AG04450 (cell line): ENCODE measurements around the gene SLC35E2B. TPM values are rescaled to one million over a fixed set of nuclear protein-coding genes. Genes with fewer than 3 reads are reported as not detected.

Source experiments
- CTCF ChIA-PET: fragments of 300-600, 350-600 bp; formaldehyde crosslinking; extraction: SDS; loops from one replicate; lab custom pipeline; 2022; ENCODE audit warnings: antibody characterized with exemption, inconsistent platforms; lab: Charles Lee
- POLR2A ChIA-PET: fragments of 350-600 bp; formaldehyde crosslinking; extraction: SDS; loops from one replicate; lab custom pipeline; 2021; ENCODE audit warnings: antibody characterized with exemption, inconsistent platforms; lab: Yijun Ruan, JAX
- DNase-seq: peaks from one replicate; pipeline ENCODE4 v3.0.0-alpha.2; 2011; ENCODE audit warnings: low read depth, low spot score
- H3K27ac ChIP-seq: one replicate; pipeline ENCODE4 v1.5.1; 2012; ENCODE audit warnings: low read depth, low read length, control low read depth
- H3K27me3 ChIP-seq: one replicate; pipeline ENCODE4 v1.6.0; 2012; ENCODE audit warnings: low read length; ENCODE audit not compliant: control insufficient read depth, insufficient read depth
- H3K4me3 ChIP-seq: 2 replicates; pipeline ENCODE4 v1.5.1; 2011; ENCODE audit warnings: mild to moderate bottlenecking, low read depth, low read length, control low read depth
- H3K9me3 ChIP-seq: 2 replicates; pipeline ENCODE4 v1.5.1; 2012; ENCODE audit warnings: low read length; ENCODE audit not compliant: control insufficient read depth, insufficient read depth
- CTCF ChIP-seq: IDR thresholded peaks from 2 replicates; pipeline ENCODE4 v1.5.1; 2011; ENCODE audit warnings: low read depth, low read length, control low read depth, inconsistent platforms
- polyA plus RNA-seq: library from polyadenylated mRNA; depleted of rRNA; stranded (reverse); fragments of >200 nt; gene quantifications from 2 replicates; pipeline ENCODE4 v1.2.3, GENCODE V29; 2011

SLC35E2B gene
- polyA plus RNA-seq, 1 experiment, result 30.5 TPM

GRCh38 chr1:1621173-1622009 is 71.2 kb downstream of the SLC35E2B start:
- no peak overlapping the region for H3K27ac ChIP-seq
- no peak for DNase-seq
- no peaks in the 10 kb centered on the region for H3K27me3 ChIP-seq
- H3K9me3 ChIP-seq, result no peaks in the 10 kb centered on the region; the same call in 1 of the 2 replicates
- no peak for TF ChIP-seq CTCF
- H3K4me3 ChIP-seq, result no peak overlapping the region
- POLR2A ChIA-PET, result no interaction called here
- CTCF ChIA-PET, result no interaction called here

GRCh38 chr1:1620433-1621139 is 72.0 kb downstream of the SLC35E2B start:
- Histone ChIP-seq H3K27me3 (no peaks in the 10 kb centered on the region), H3K27ac (no peak overlapping the region), H3K4me3 (no peak overlapping the region), H3K9me3 (no peaks in the 10 kb centered on the region; the same call in 1 of the 2 replicates)
- TF ChIP-seq CTCF, result no peak
- ChIA-PET CTCF (no interaction called here), POLR2A (no interaction called here)
- DNase-seq, result no peak

- no peak for DNase-seq
- Histone ChIP-seq H3K27ac (no peak overlapping the region), H3K9me3 (no peaks in the 10 kb centered on the region; the same call in 1 of the 2 replicates), H3K4me3 (no peak overlapping the region), H3K27me3 (no peaks in the 10 kb centered on the region)
- ChIA-PET CTCF (no interaction called here), POLR2A (no interaction called here)
- TF ChIP-seq CTCF, result peak; percentile 13; the same call in 1 of the 2 replicates
These were observed 72.7 kb downstream of the SLC35E2B start for GRCh38 chr1:1619917-1620361.

- H3K9me3 ChIP-seq, result no peaks in the 10 kb centered on the region; the same call in 1 of the 2 replicates
- H3K27me3 ChIP-seq, result no peaks in the 10 kb centered on the region
- no peak overlapping the region for H3K4me3 ChIP-seq
- ChIA-PET CTCF (no interaction called here), POLR2A (no interaction called here)
- H3K27ac ChIP-seq, result no peak overlapping the region
- no peak for TF ChIP-seq CTCF
- DNase-seq, result no peak
These were observed 74.1 kb downstream of the SLC35E2B start for GRCh38 chr1:1618396-1619068.
